ENCODE measurements around the gene PKD2. TPM values are rescaled to one million over a fixed set of nuclear protein-coding genes. Genes with fewer than 3 reads are reported as not detected.

PKD2 gene
- polyA plus RNA-seq, 3 donors = 77.0 to 85.5 (median 82.6) TPM

- no peak for DNase-seq (ENCODE audit: low read depth in 3 of 3, low spot score in 2 of 3)
Observed at GRCh38 chr4:88060431-88060830, 53.0 kb downstream of the PKD2 start.

GRCh38 chr4:88062311-88062710 is 54.9 kb downstream of the PKD2 start:
- no peak for DNase-seq (ENCODE audit: low read depth in 3 of 3, low spot score in 2 of 3)

GRCh38 chr4:88062843-88063242 is 55.4 kb downstream of the PKD2 start:
- DNase-seq (ENCODE audit: low read depth in 3 of 3, low spot score in 2 of 3) = no peak

- DNase-seq (ENCODE audit: low read depth in 3 of 3, low spot score in 2 of 3) = no peak
Observed at GRCh38 chr4:88063634-88064296, 56.3 kb downstream of the PKD2 start.

GRCh38 chr4:88064410-88064809 is 57.0 kb downstream of the PKD2 start:
- no peak for DNase-seq (ENCODE audit: low read depth in 3 of 3, low spot score in 2 of 3)

- DNase-seq (ENCODE audit: low read depth in 3 of 3, low spot score in 2 of 3) = no peak
Observed at GRCh38 chr4:88070031-88070430, 62.6 kb downstream of the PKD2 start.

GRCh38 chr4:88075336-88075735 is 67.9 kb downstream of the PKD2 start:
- DNase-seq (ENCODE audit: low read depth in 3 of 3, low spot score in 2 of 3) = no peak

- DNase-seq (ENCODE audit: low read depth in 3 of 3, low spot score in 2 of 3) = no peak
Observed at GRCh38 chr4:88077911-88078524, 70.6 kb downstream of the PKD2 start.

GRCh38 chr4:88078579-88078978 is 71.1 kb downstream of the PKD2 start:
- no peak for DNase-seq (ENCODE audit: low read depth in 3 of 3, low spot score in 2 of 3)

GRCh38 chr4:88080626-88081025 is 73.2 kb downstream of the PKD2 start:
- DNase-seq (ENCODE audit: low read depth in 3 of 3, low spot score in 2 of 3) = no peak

- no peak for DNase-seq (ENCODE audit: low read depth in 3 of 3, low spot score in 2 of 3)
Observed at GRCh38 chr4:88087004-88087403, 79.6 kb downstream of the PKD2 start.

GRCh38 chr4:88090898-88091297 is 83.5 kb downstream of the PKD2 start:
- DNase-seq (ENCODE audit: low read depth in 3 of 3, low spot score in 2 of 3) = no peak

- DNase-seq (ENCODE audit: low read depth in 3 of 3, low spot score in 2 of 3) = no peak
Observed at GRCh38 chr4:88091378-88091777, 83.9 kb downstream of the PKD2 start.

- no peak for DNase-seq (ENCODE audit: low read depth in 3 of 3, low spot score in 2 of 3)
Observed at GRCh38 chr4:88093874-88094273, 86.4 kb downstream of the PKD2 start.

- DNase-seq (ENCODE audit: low read depth in 3 of 3, low spot score in 2 of 3) = no peak
Observed at GRCh38 chr4:88097301-88097700, 89.9 kb downstream of the PKD2 start.

GRCh38 chr4:88097781-88098180 is 90.3 kb downstream of the PKD2 start:
- DNase-seq (ENCODE audit: low read depth in 3 of 3, low spot score in 2 of 3) = no peak

GRCh38 chr4:88098993-88099752 is 91.7 kb downstream of the PKD2 start:
- no peak for DNase-seq (ENCODE audit: low read depth in 3 of 3, low spot score in 2 of 3)

- DNase-seq (ENCODE audit: low read depth in 3 of 3, low spot score in 2 of 3) = no peak
Observed at GRCh38 chr4:88101165-88101564, 93.7 kb downstream of the PKD2 start.

GRCh38 chr4:88102026-88102425 is 94.6 kb downstream of the PKD2 start:
- no peak for DNase-seq (ENCODE audit: low read depth in 3 of 3, low spot score in 2 of 3)

- DNase-seq (ENCODE audit: low read depth in 3 of 3, low spot score in 2 of 3) = no peak
Observed at GRCh38 chr4:88104902-88105610, 97.6 kb downstream of the PKD2 start.

- no peak for DNase-seq (ENCODE audit: low read depth in 3 of 3, low spot score in 2 of 3)
Observed at GRCh38 chr4:88106205-88106604, 98.8 kb downstream of the PKD2 start.

Measured in right renal cortex interstitium (tissue), 3 donors.